Stimulated activated CD4-positive, alpha-beta T cell treated with anti-CD3 and anti-CD28 coated beads, TNF-alpha, amount 100 ng/mL, for 1 hour (primary cell): Measurements from ENCODE around the gene C5orf34.
A peak's percentile ranks its signal among the peaks of the same experiment; 100 is the strongest.
"Not testable (repeated sequence)": the region's sequence is repeated elsewhere in the genome, so short reads cannot be mapped to it uniquely, and the experiment has no call there.

ENCODE experiments used
- DNase-seq, 3 donors: peaks; one replicate each; pipeline ENCODE4 v3.0.0-alpha.2; 2020; ENCODE audit warnings: low read depth in 3 of 3, low spot score in 1 of 3

C5orf34 gene, protein sequence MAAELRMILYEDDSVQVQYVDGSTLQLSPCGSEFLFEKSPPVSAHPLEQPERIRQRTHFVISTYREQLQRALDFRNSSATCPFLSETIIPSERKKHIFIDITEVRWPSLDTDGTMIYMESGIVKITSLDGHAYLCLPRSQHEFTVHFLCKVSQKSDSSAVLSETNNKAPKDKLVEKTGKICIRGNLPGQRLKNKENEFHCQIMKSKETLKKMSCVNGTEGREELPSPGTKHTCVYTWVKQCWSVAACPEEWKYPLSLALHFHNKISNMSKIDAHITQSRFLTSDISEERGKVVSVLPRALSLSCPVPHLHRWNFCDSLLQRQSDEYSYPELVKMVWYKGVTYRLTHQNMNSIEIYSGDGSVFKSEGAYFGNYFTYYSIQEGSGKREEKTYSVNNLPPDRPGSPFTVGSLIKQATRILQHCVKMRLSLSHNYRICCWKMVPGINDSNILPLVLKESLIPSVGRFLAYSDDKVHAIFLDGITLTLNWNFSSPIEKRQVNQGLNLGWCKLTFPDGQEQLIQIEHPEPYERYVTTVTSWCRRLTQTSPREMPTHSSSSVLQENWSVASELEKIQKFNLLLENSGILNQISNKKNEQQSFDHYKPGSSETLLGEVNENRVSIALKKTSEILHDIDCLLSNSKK

DNA sequence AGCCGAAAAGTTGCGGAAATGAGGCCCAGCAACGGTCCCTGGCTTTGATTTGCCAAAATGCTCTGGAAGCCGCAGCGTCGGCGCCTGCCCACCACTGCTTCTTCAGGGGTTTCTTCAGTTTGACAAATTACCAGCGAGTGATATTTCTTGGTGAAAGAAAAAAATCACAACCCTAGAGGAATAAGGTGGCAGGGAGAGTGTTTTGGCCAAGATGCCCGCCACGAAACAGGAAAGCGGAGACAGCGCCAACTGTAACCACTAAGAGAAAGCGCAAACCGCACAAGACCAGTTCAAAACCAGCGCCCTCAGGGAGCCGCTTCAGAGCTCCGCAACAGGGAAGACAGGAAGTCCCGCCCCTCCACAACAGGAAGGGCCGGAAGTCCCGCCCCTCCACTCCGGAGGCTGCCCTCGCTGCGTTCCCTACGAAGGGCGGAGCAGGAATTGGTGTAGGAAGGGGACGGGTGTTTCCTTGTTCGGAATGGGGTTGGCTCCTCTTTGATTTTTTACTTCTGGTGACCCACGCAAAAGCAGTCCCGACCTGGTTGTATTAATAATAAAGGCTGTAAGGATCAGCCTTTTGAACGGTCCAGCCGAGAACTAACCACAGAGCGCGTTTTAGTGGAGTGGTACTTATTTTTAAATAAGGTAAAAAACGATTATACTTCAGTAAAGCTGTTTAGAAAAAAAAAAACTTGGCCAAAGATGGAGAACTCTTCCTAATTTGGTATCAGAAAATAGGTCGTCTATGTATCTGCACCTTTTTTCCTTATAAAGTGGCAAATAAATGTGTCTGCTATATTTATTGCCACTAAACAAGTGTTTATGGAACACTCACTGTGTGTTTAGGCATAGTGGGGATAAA lies at the start of gene C5orf34:
Gene C5orf34, minus strand, starts transcription at position 333 of the 862 bp plus-strand sequence. CDS start 5,809 bp downstream, outside the sequence.
- DNase-seq = peak; percentile 85 to 96 (median 87)

DNA sequence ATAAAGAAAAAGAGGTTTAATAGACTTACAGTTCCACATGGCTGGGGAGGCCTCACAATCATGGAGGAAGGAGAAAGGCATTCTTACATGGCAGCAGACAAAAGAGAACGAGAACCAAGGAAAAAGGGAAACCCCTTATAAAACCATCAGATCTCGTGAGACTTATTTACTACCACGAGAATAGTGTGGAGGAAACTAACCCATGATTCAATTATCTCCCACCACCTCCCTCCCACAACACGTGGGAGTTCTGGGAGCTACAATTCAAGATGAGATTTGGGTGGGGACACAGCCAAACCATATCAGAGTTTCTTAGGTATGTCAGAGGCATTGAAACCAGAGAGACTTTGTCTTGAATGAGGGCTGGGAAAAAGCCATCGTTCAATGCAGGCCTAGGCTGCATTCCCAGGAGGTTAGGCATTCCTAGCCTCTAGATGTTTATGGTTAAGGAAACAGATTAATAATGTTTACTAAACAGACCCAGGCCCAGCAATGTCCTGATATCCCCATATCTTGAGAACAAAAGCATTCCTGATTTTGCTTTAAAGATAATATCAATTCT lies 49.4 kb upstream of the C5orf34 start:
- no peak for DNase-seq

DNA sequence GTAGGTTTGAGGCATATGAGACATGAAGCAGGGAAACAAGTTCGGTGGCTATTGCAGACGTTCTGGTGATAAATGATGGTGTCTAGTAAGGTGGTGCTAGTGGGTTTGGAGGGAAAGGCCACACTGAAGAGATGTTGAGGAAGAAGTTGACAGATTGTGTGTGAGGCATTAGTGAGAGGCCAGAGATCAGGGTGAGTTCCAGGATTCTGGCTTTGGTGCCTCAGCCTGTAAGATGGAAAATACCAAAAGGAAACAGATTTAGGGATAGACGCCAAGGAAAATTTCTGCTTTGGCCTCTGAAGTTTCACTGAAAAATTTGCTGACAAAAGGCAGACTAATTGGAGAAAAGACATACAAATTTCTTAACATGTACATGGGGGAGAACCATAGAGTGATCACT lies 48.4 kb upstream of the C5orf34 start:
- DNase-seq = no peak

DNA sequence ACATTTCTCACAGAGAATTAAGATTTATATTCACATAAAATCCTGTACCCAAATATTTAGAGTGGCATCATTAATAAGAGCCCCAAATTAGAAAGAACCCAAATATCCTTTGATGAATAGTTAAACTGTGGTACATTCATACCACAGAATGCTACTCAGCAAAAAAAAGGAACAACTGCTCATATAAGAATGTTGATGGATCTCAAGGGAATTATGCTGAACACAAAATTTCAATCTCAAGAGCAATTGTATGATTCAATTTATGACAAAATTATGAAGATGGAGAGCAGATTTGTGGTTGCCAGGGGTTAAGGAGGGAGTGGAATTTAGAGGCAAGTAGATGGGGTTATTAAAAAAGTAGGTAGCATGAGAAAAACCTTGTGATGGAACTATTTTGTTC lies 46.4 kb upstream of the C5orf34 start:
- DNase-seq = no peak

DNA sequence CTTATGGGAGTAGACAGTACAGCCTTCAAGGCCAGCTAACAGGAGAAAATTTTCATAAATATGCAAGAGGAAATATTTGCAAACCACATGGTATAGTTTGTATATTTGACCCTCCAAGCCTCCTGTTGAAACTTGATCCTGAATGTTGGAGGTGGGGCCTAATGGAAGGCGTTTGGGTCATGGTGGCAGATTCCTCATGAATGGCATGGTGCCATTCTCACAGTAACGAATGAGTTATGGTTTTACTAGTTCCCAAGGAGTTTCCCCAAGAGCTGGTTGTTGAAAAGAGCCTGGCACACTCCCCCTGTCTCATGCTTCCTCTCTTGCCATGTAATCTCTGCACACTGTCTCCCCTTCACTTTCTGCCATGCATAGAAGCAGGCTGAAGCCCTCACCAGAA lies 45.2 kb upstream of the C5orf34 start:
- no peak for DNase-seq

DNA sequence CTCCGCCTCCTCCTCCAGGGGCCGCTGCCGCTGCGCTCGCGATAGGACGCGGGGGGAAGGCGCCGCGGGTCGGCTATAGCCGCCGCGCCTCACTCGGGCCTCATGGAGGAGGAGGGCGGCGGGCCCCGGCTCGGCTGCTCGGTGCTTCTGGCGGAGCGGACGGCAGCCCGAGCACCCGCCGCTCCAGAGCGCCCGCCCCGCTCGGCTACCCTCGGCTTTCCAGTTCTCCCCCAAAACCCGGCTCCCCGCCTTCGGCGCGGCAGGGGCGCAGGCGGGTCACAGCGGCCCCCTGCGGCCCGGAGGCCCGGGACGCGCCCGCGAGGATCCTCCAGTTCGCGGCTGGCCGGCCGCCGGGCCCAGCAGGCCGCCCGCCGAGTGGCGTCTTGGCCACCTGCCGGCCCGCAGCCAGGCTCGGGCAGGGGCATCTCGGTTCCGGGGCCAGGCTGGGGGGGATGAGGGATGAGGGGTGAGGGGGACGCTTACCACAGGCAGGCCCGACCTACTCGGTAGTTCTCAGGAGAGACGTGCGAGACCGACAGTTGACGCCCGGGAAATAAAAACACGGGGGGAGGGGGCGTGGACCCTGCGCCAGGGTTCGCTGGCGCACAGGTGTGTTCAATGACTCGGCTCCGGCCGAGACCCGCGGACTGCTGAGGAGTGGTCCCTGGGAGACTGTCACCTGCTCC lies 42.1 kb upstream of the C5orf34 start, which contains the start of gene PAIP1:
Gene PAIP1, minus strand, starts transcription at position 221 of the 686 bp plus-strand sequence. CDS start 231 bp downstream, outside the sequence.
- peak; percentile 51 to 68 (median 60) for DNase-seq

DNA sequence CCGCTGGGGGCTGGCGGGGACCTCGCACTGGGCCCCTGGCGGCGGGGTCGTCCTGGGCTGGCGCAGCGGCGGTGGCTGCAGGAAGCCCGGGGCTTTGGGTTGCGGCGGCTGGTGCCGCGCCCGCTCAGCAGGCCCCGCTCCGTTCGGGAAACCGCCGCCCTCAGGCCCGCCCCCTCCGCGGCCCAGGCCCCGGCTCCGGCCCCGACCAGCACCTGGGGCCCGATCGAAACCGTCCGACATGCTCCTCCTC lies 41.6 kb upstream of the C5orf34 start:
- not testable (repeated sequence) for DNase-seq

DNA sequence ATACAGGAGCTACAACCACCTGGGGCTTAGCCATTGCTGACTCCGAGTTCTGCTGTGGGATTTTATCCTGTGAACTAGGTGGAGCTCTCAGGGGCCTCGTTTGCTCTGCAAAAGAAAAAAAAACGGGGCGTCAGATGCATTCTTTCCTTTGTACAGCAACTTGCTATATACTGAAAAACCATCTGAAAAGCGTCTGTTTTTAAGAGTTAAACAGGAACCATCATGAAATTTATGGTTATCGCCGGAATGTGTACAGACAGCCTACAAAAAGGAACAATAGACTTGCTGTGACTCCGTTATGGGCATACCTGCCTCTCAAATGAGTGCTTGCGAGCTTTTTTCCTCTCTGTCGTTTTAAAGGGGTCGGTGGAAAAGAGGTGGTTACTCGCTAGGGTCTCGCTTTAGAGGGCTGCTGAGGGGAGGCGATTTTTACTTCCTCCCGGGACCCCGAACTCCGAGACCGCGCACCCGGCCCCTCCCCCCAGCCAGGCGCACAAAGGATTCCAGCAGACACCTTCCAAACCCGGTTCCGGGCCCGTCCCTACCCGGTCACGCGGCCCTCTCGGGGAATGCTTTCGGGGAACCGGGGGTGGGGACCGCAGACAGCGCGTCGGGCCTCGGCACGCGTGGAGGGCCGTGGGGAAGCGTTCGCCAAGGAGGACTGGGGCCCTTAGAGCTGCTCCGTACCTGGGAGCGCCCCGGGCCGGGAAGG lies 41.1 kb upstream of the C5orf34 start:
- DNase-seq = peak in 2 of 3 donors; percentile 4 to 28

DNA sequence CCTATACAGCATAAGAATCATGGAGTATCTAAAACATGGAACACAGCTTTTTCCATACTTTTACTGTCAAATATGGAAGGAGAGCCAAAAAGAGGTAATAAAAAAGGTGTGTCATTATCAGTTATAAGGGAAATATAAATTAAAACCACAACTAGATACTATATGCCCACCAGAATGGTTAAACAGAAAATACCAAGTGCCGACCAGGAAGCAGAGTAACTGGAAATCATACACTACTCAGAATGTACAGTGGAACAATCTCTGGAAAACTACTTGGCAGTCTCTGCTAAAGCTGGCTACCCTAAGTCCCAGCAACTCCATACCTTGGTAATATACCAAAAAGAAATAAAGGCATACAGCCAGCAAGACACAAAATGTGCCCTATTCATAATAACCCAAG lies 39.5 kb upstream of the C5orf34 start:
- DNase-seq = no peak

DNA sequence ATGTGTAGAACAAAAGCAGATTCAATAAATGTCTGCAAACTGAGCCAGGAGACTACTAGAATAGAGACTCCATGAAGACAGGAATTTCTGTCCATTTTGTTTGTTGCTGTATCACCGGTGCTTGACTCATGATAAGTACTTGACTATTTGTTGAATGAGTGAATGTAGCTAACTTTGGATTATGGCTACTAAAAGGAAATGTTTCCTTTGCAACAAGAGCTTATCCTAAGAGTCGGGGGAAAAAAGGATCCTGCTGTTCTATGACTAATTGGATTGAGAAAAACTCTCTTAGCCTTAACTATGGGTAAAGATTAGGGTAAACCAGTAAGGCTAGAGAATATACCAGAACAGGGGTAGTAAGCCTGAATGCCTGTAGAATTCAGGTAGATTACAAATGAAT lies 38.4 kb upstream of the C5orf34 start:
- no peak for DNase-seq

DNA sequence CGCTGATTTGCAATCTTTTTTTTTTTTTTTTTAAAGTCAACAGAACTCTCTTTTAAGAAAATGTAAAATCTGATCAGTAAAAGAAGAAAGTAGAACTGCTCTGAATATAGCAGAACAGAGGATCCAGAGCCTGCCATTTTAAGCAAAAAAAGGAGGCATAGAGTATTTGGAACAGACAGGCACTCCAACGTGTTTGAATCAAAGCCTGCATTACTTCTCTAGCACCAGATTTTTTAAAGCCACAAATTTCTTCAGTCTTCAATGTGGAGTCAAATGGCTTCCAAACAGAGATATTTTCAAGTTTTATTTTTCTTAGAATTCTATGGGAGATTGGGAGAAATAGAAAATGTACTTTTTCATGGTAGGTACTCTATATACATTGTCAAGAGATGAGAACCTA lies 36.8 kb upstream of the C5orf34 start:
- DNase-seq = no peak

DNA sequence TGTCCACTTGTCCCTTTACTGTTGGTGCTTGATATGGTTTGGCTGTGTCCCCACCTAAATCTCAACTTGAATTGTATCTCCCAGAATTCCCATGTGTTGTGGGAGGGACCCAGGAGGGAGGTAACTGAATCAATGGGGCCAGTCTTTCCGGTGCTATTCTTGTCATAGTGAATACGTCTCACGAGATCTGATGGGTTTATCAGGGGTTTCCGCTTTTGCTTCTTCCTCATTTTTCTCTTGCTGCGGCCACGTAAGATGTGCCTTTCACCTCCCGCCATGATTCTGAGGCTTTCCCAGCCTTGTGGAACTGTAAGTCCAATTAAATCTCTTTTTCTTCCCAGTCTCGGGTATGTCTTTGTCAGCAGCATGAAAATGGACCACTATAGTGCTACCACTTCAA lies 34.3 kb upstream of the C5orf34 start:
- DNase-seq = not testable (repeated sequence)

DNA sequence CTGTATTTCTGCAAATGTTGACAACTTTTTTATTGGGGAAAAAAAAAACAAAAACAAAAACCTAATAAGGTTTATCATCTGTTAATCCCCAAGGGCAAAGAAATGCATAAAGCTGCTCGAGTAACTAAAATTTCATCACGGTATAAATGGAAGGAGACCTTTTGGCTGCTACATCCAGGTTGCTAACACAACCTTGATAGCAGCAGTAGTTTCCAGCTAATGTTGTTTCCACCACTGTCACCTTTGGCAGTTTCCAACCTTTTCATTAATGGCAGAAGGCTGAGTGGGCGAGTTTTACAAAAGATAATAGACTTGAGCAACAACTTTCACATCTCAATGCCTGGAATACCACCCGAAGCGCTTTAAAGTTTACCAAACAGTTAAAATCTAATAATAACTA lies 33.4 kb upstream of the C5orf34 start:
- no peak for DNase-seq

DNA sequence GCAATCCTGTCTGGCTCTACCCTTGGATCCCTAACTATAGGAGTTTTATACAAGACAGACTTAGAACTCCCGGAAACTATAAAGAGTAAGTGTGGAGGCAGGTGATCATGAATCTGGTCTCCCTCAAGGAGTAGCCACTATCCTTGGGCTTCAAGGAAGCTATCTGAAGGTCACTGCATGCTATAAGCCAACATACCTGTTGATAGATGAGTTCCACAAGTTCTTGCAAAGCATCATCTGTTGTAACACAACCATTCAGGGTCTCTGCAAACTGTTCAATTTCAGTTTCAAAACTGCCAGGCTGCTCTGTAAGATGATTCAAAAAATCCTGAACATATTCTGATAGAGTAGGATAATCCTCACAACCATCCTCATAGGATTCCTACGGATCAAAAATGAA lies 32.6 kb upstream of the C5orf34 start:
- DNase-seq = no peak

DNA sequence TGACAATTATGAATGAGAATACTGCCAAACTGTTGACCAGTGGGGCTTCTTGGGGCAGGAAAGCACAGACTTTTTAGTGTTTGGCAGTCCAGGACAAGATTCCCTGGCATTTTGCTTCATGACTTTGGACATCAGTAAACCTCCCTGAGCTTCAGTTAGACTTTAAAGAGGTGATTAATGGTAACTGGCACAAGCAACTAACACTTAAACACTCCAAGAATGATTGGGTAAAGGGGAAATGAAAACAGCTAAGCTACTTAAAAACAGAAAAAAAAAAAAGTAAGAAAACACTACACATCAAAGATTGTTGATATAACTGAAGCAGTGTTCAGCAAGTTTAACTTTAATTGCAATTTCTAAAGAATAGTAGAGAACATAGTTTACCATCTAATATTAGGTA lies 28.5 kb upstream of the C5orf34 start:
- no peak for DNase-seq

DNA sequence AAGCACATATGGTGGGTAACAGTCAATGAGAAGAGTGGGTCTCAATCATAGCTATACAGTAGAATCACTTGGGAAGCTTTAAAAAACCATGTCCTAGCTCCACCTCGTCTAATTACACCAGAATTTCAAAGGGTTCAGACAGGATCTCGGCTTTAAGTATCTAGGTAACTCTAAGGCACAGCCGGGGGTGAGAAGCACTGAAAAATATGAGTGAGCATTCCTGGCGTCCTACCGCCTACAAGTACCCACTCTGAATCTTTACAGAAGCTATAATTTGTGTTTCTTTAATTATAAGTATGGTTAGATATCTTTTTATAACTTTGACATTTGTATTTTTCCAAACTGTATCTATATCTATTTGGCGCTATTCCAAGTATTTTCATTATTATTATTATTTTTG lies 25.8 kb upstream of the C5orf34 start:
- DNase-seq = no peak

DNA sequence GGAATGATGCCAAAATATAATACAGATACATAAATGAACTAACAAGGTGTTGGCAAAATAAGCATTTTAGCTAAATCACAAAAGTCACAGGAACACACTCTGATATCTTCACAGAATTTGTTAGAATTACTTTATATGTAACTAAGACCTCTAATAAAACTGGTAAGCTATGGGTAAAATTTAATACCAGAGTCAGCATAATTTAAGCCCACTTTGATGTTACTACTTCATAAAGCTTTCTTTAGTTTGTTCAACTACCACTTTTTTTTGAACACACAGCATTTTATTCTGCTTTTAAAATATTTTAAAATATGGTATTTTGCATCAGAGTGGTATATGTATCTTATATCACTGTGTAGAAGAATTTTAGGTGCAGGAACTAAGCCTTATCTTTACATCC lies 22.0 kb upstream of the C5orf34 start:
- DNase-seq = no peak

DNA sequence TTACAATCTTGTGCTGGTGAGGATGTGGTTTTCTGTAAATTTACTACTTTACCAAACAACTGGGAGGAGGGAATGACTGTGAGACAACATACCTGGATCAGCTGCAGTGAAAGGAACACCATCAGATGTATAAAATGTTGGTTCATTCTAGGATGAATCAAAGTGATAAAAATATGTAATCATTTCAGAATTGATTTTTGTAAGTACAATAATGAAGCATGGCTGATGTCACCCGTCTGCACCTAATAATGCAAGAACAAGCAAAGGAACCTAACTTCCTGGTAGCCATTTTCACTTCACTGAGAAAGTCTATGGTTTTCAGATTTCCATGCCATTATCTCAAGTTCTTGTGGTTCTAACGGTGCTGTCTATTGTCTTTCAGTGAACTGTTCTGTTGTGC lies 18.7 kb upstream of the C5orf34 start:
- no peak for DNase-seq

DNA sequence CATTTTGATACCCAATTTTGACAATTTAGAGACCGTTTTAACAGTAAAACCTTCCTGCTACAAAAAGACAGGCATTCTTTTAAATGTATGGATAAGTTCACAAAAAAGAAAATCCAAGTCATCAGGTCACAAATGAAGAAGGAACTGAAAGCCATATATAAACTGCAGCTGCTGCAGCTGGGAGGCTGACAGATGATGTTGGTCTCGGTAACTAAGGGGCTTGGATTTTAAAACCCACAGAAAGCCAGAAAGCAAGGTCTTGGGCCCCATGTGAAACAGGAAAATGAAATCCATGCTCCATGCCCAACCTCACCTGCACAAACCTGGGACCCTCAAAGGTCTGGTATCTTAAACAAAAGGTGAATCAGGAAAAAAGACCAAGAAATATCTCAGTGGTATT lies 15.7 kb upstream of the C5orf34 start:
- no peak for DNase-seq

DNA sequence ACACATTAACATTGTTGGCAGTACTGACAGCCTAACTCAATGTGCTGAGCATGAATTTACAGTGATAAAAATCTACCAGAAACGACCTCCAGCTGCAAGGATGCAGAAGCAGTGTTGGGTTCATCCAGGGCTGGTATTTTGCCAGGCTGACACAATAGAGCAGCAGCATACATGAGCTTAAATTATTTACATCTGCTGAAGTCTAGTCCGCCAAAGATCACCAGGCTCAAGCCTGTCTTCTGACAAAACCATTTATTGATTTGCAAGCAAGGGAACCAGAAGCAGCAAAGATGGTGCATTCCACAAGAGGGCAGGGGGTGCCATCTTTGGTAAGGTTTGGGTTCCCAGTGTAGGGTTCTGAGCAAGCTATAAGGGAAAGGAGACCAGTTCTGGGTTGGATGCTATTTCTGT lies 8.7 kb upstream of the C5orf34 start:
- no peak for DNase-seq
